ENCODE measurements around the gene PPM1E. TPM values are rescaled to one million over a fixed set of nuclear protein-coding genes. Genes with fewer than 3 reads are reported as not detected.

PPM1E gene
- total RNA-seq, 1 donor, result under 0.01 TPM

- TF ChIP-seq, protein P1, sequence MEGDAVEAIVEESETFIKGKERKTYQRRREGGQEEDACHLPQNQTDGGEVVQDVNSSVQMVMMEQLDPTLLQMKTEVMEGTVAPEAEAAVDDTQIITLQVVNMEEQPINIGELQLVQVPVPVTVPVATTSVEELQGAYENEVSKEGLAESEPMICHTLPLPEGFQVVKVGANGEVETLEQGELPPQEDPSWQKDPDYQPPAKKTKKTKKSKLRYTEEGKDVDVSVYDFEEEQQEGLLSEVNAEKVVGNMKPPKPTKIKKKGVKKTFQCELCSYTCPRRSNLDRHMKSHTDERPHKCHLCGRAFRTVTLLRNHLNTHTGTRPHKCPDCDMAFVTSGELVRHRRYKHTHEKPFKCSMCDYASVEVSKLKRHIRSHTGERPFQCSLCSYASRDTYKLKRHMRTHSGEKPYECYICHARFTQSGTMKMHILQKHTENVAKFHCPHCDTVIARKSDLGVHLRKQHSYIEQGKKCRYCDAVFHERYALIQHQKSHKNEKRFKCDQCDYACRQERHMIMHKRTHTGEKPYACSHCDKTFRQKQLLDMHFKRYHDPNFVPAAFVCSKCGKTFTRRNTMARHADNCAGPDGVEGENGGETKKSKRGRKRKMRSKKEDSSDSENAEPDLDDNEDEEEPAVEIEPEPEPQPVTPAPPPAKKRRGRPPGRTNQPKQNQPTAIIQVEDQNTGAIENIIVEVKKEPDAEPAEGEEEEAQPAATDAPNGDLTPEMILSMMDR (IDR thresholded peaks at IDR 0.05; ENCODE audit: insufficient read depth, low read depth, low read length), result no peak
- DNase-seq (ENCODE audit: low read depth), result no peak
- no peak overlapping the region for H3K4me3 ChIP-seq (ENCODE audit: low read depth, low read length)
Measured at GRCh38 chr17:58969612-58970011, 214.0 kb downstream of the PPM1E start.

DNA sequence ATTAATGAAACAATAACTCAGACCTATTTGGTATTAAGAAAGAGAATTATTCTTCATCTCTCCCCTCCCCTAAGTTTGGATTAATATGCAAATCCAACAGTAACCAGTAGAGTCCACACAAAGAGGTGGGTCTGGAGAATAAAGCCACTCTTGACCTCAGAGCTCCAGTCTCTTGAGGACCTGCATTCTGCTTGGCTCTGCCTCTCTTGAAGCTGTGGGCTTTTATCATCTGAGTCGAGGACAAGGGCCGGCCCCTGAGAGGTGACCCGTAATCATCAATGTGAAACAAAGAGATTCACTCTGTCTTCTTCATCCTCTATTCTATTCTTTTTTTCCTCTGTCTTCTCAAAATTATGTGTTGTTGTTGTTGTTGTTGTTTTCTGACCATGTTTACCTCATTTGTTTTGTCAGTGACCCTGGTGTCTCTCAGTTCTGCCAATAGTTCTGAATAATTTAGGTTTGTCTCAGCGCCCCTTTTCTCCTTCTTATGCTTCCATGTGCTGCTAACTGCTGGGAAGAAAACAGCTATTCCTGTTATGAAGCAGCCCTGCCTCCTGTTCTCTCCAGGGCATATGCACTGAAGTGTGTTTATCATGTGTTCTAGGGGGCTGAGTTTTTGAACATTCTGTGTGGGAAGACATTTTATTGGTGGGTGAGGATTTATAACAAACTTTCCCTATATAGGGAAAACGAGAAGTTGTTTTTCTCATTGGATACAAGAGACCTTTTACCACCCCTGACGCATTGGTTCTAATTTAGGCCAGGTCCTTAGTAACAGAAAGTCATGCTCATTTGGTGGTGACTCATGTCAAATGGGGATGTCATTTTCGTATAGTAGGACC is 215.2 kb downstream of the PPM1E start:
- H3K4me3 ChIP-seq (ENCODE audit: low read depth, low read length), result no peak overlapping the region
- TF ChIP-seq, protein P1 (IDR thresholded peaks at IDR 0.05; ENCODE audit: insufficient read depth, low read depth, low read length), result no peak
- no peak for DNase-seq (ENCODE audit: low read depth)

DNA sequence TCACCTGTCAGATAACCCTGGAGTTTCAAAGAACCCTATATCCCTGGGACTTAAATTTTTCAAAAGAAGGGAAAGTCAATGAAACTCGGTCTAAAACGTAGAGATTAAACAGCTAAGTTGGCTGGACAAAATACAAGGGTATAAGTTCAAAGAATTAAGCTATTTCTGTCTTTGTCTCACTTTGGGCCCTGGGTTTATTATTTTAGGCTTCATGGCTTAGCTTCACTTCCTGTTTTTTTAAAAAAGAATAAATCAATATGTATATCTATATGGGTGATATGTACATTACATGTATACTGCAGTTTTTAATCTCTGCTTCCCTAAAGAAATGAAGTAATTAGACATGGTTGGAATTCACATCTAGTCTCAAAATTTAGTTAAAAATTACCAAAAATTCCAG is 218.7 kb downstream of the PPM1E start:
- DNase-seq (ENCODE audit: low read depth), result no peak
- TF ChIP-seq, protein P1 (IDR thresholded peaks at IDR 0.05; ENCODE audit: insufficient read depth, low read depth, low read length), result no peak
- H3K4me3 ChIP-seq (ENCODE audit: low read depth, low read length), result no peak overlapping the region

DNA sequence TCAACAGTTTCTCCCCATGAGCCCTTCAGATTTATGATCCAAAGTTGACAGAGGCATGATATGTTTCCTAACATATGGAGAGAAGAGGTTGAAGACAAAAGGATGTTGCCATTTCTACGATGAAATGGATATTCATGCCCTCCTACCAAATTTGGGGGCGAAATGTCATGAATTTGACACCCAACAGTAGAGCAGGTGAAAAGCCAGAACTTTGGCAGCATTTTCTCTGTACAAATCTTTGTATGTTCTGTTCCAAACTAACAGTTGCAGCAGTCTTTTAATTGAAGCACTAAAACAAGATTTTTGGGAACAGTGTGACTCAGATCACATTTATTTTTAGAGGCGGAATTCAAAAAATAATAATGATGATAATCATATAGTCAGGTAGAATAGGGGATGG is 220.9 kb downstream of the PPM1E start:
- DNase-seq (ENCODE audit: low read depth), result no peak
- TF ChIP-seq, protein P1 (IDR thresholded peaks at IDR 0.05; ENCODE audit: insufficient read depth, low read depth, low read length), result no peak
- H3K4me3 ChIP-seq (ENCODE audit: low read depth, low read length), result no peak overlapping the region

- H3K4me3 ChIP-seq (ENCODE audit: low read depth, low read length), result no peak overlapping the region
- DNase-seq (ENCODE audit: low read depth), result no peak
- TF ChIP-seq, protein P1 (IDR thresholded peaks at IDR 0.05; ENCODE audit: insufficient read depth, low read depth, low read length), result no peak
Measured at GRCh38 chr17:58980706-58981481, 225.2 kb downstream of the PPM1E start.

GRCh38 chr17:58982626-58983025 is 227.0 kb downstream of the PPM1E start:
- TF ChIP-seq, protein P1 (IDR thresholded peaks at IDR 0.05; ENCODE audit: insufficient read depth, low read depth, low read length), result no peak
- no peak overlapping the region for H3K4me3 ChIP-seq (ENCODE audit: low read depth, low read length)
- DNase-seq (ENCODE audit: low read depth), result no peak

Data from fibroblast of villous mesenchyme (primary cell).